GM23338 (cell line): ENCODE results near the gene TNRC18.

Experiments
- EZH2phosphoT487 ChIP-seq: fragments of 200-600 bp; sonication (generic); IDR thresholded peaks from one replicate; pipeline ENCODE4 v1.8.1; 2018; ENCODE audit warnings: antibody characterized with exemption; ENCODE audit not compliant: unreplicated experiment
- POLR2AphosphoS5 ChIP-seq: IDR thresholded peaks from 2 replicates; pipeline ENCODE4 v1.6.1; 2016; ENCODE audit warnings: antibody characterized with exemption, low read depth
- TF ChIP-seq, protein P1 (sequence below), 2 experiments: fragments of 200-600 bp in 1 of 2; sonication (generic) in 1 of 2; conservative IDR thresholded peaks; 2 replicates each; pipeline versions ENCODE4 v1.5.1 to v1.6.1; 2016 to 2017; ENCODE audit warnings: antibody characterized with exemption in 2 of 2, low read depth in 2 of 2, mild to moderate bottlenecking in 2 of 2, moderate library complexity in 1 of 2
- TF ChIP-seq, protein P2 (sequence below): IDR thresholded peaks from one replicate; pipeline ENCODE4 v1.6.1; 2018; ENCODE audit warnings: antibody characterized with exemption; ENCODE audit not compliant: unreplicated experiment

DNA sequence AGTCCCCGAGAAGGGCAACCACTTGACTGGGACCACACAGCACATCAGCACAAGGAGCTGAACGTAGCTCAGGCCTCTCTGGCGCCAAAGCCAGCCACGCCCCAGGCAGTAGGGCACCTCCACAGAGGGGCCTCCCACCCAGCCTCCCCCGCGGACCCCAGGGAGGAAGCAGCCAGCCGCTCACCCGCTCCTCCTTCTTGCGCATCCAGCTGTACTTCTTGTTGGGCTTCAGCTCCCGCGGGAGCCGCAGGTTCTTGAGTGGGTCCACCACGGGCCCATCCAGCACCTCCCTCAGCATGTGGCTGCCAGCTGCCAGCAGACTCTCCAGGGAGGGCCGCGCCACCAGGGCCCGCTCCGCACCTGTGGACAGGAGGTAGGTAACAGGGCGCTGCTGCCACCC lies 61.2 kb downstream of the TNRC18 start:
- TF ChIP-seq, protein P1, sequence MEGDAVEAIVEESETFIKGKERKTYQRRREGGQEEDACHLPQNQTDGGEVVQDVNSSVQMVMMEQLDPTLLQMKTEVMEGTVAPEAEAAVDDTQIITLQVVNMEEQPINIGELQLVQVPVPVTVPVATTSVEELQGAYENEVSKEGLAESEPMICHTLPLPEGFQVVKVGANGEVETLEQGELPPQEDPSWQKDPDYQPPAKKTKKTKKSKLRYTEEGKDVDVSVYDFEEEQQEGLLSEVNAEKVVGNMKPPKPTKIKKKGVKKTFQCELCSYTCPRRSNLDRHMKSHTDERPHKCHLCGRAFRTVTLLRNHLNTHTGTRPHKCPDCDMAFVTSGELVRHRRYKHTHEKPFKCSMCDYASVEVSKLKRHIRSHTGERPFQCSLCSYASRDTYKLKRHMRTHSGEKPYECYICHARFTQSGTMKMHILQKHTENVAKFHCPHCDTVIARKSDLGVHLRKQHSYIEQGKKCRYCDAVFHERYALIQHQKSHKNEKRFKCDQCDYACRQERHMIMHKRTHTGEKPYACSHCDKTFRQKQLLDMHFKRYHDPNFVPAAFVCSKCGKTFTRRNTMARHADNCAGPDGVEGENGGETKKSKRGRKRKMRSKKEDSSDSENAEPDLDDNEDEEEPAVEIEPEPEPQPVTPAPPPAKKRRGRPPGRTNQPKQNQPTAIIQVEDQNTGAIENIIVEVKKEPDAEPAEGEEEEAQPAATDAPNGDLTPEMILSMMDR (conservative IDR thresholded peaks at IDR 0.05; ENCODE audit: low read depth in 2 of 2), result no peak
- TF ChIP-seq POLR2AphosphoS5, result no peak
- TF ChIP-seq EZH2phosphoT487, result no peak
- TF ChIP-seq, protein P2, sequence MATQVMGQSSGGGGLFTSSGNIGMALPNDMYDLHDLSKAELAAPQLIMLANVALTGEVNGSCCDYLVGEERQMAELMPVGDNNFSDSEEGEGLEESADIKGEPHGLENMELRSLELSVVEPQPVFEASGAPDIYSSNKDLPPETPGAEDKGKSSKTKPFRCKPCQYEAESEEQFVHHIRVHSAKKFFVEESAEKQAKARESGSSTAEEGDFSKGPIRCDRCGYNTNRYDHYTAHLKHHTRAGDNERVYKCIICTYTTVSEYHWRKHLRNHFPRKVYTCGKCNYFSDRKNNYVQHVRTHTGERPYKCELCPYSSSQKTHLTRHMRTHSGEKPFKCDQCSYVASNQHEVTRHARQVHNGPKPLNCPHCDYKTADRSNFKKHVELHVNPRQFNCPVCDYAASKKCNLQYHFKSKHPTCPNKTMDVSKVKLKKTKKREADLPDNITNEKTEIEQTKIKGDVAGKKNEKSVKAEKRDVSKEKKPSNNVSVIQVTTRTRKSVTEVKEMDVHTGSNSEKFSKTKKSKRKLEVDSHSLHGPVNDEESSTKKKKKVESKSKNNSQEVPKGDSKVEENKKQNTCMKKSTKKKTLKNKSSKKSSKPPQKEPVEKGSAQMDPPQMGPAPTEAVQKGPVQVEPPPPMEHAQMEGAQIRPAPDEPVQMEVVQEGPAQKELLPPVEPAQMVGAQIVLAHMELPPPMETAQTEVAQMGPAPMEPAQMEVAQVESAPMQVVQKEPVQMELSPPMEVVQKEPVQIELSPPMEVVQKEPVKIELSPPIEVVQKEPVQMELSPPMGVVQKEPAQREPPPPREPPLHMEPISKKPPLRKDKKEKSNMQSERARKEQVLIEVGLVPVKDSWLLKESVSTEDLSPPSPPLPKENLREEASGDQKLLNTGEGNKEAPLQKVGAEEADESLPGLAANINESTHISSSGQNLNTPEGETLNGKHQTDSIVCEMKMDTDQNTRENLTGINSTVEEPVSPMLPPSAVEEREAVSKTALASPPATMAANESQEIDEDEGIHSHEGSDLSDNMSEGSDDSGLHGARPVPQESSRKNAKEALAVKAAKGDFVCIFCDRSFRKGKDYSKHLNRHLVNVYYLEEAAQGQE, result no peak
